HG02588 (cell line): Measurements from ENCODE around the gene MBTPS1.
"Not testable (repeated sequence)": the region's sequence is repeated elsewhere in the genome, so short reads cannot be mapped to it uniquely, and the experiment has no call there.

Source experiments
- ATAC-seq: cut with Tn5 transposase; IDR thresholded peaks from one replicate; pipeline ENCODE4 v1.9.1; 2021; ENCODE audit warnings: mild to moderate bottlenecking, moderate library complexity; ENCODE audit not compliant: unreplicated experiment

The MBTPS1 gene

DNA sequence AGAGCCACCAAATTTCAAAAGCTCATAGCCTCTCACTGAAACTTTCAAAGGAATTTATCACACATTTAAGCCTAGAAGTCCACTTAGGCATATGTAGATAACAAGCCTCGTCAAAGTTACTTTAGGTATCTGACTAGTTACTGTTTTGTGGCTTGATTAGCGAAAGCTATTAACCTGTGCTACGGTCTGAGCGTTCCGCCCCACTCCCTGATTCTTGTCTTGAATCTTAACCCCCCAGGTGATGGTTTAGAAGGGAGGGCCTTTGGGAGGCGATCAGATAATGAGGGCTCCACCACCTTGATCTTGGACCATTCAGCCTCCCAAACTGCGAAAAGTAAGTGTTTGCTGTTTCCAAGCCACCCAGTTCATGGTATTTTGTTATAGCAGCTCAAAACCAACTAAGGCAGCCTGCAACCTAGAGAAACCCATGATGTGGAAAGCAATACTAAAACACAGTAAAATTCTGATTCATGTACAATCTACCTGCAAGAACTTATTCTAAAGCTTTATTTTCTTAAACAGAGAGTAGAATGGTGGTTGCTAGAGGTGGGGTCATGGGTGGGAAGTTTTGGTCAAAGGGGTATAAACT lies 21.1 kb upstream of the MBTPS1 start:
- ATAC-seq: no peak

DNA sequence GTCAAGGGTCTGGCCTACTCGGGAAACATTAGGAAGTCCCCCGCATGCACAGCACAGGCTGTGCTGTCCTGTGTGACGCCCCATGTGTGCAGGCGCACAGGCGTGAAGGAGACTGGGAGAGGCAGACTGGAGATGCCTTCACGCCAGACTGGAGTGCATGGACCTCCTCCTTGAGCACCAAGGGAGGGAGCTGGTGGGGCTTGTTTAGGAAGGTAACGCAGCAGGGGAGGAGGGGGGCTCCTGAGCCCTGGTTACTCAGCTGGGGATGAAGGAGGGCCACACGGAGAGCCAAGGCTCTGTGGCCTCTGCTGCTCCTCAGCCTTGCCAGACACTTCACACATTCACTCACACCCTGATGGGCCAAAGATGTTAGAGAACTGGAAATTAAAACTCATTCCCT lies 20.5 kb upstream of the MBTPS1 start:
- no peak for ATAC-seq

DNA sequence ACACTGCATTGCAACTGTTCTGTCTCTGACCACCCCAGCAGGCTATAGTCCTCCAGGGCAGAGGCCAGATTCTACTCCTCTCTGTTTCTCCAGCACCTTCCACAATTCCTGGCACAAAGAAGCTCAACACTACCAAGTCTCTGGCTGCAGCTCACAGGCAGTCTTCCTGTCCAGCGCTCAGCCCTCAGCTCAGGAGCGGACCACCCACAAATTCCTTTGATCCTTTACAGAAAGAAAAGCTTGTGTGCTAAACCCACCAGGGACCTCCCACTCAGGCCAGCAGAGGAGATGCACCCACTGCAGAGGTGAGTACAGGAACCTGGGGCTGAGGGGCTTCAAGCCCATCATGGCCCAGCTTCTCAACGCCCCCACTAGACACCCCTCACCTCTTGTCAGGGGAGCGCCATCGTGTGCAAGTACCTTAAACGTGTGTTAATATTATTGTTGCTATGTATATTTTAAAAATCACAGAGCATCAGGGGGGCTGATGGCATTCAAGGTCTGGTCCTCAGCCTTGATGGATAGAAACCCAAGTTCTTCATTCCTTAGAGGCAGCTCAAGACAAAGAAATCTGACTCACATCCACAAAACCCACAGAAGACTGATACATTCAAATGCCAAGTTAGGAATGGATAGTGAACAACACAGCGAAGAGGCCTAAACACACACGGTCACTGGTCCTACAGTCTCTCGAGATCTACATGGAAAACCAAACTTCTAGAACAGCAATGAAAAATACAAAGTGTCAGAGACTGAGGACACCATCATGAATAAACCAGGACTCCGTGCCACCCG lies 19.8 kb upstream of the MBTPS1 start:
- no peak for ATAC-seq

DNA sequence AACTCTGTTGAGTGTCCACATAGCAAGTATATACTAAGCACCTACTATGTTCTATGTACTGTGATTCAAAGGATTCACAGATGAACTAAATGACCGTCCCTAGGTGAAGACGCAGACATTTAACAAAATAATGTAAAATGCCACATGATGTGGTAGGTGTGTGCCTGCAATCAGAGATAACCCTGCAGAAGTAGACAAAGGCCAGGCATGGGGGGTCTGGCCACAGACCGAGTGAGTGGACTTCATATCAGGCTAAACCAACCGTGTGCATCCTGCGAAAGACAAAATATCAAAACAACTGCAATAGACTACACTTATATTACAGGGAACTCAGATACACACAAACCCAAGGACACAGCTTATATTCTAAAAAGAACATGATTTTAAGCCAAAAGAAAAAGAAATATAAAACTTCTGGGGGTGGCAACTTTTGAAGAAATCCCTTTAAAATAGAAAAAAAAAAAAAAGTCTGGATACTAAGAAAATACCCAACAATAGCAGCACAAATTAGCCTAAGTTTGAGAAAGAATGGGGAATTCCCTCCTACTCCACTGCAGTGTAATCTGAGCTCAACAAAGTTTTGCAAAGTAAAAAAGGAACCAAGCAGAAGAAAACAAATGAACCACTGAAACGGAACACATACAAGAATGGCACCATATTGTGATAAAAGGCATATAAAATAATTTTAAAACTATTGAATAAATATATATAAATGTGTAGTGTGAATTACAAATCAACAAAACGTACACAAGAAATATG lies 16.0 kb upstream of the MBTPS1 start:
- ATAC-seq: no peak

DNA sequence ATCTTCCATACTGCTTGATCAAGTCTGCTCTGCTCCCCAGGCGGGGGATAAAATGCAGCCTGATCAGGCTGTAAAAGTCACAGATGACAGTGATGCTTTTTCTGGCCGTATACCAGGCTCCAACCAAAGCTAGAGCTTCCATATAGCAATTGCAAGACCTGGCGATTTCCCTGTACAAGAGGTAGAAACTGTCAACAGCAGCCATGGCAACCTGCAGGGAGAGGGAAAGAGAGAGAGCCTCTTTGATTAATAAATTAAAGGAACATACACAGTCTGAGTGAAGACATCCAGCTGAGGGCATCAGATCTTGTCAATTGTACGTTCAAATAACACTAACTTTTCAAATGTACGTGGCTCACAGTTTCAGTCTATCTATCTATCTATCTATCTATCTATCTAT lies 14.4 kb upstream of the MBTPS1 start:
- no peak for ATAC-seq

DNA sequence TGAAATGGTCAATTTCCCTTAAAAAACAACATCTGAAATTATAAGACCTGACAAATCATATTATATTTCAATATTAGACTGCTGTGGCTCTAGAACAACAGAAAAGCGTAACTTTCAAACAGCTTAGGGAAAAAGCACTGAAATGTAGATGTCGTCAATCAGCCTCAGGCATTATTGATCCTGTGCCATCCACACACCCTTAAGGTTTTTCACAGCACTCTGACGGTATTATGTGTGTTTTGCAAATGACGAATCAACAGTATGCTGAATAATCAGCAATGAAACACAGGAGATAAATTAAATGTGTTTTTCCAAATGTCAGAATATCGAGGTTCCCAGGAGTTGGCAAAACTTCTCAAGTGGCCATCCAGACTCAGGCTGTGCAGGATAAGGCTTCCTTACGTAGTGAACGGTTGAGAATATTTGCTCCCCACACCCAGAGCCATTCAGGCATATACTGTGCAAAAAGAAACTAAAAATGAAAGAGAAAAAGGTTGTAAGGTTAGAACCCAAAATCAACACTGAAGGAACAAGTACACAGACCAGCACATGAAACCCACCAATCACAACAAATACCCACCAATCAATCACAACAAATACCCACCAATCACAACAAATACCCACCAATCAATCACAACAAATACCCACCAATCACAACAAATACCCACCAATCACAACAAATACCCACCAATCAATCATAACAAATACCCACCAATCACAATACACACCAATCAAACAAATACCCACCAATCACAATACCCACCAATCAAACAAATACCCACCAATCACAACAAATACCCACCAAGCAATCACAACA lies 7.7 kb upstream of the MBTPS1 start:
- no peak for ATAC-seq

DNA sequence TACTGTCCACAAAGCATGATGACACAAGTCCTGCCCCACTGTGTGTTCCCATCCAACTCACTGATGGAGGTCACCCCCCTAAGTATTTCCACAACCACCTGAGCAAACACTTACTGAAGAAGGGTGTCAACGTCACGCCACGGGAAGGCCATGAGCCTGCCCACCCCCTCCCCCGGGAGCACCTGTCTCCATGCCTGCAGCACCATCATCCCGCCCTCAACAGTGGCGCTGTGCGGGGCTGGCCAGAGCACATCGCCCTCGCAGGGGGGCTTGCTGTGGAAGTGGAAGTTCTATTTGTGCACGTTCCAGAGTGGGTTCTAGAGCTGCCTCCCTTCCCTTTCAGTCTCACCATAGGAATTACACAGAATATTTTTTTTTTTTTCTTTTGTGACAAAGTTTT lies 4.3 kb upstream of the MBTPS1 start:
- ATAC-seq: no peak

DNA sequence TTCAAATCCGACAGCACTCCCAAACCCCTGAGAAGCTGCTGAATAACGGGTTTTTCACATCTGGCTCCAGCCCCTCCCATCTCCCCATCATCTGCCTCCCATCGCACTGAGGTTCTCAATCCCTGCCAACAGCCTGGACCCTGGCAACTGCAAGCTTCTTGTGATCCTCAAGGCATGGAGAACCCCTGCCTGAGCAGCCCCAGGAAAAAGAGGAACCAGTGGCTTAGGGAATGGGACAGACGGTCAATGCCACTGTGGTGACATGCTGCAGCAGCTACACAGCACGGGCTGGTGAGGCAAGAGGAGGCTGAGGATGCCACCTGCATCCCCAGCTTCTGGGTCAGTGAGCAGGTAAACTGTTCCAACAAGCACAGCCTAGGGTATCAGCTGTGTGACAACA lies 3.3 kb upstream of the MBTPS1 start:
- ATAC-seq: no peak

DNA sequence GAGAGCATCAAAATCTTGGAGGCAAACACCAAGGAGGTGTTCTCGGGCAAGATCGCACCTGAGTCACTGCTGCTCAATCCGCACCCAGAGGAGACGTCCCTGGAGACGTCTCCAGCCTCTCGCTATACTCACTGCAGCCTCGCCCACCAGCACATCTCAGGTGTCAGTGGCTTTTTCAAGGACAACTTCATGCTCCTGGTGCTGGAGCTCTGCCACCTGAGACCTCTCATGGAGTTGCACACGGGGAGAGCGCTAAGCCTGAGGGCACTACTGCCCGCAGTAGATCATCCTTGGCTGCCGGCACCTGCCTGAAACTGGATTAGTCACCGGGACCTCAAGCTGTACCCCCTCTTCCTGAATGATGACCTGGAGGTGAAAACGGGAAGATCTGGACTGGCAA lies 2.6 kb upstream of the MBTPS1 start:
- no peak for ATAC-seq

DNA sequence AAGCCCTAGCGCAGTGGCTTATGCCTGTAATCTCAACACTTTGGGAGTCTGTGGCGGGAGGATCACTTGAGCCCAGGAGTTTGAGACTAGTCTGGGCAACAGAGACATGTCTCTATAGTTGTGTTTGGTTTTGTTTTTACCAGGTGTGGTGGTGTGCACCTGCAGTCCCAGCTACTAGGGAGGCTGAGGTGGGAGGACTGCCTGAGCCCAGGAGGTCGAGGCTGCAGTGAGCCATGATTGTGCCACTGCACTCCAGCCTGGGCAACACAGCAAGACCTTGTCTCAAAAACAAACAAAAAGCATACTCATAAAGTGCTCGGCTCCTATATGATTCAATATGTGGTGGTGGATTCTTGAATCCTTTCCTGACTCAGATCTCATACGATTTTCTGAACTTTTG lies 1.6 kb upstream of the MBTPS1 start:
- ATAC-seq: not testable (repeated sequence)

DNA sequence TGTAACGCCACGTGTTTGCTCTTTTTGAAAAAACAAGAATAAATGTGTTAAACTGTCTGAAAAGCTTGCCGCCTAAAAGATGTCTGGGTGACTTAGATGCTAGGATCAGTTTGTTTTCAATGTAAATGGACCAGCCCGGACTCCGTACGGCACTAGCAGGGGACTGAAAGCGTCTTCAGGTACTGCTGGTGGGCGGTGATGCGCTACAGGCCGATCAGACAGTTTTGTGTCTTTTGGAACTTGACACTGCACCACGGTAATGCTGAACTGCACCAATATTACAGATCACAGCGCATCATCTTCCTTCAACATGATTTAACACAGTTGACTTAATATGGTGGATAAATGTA lies 727 bp upstream of the MBTPS1 start:
- no peak for ATAC-seq

DNA sequence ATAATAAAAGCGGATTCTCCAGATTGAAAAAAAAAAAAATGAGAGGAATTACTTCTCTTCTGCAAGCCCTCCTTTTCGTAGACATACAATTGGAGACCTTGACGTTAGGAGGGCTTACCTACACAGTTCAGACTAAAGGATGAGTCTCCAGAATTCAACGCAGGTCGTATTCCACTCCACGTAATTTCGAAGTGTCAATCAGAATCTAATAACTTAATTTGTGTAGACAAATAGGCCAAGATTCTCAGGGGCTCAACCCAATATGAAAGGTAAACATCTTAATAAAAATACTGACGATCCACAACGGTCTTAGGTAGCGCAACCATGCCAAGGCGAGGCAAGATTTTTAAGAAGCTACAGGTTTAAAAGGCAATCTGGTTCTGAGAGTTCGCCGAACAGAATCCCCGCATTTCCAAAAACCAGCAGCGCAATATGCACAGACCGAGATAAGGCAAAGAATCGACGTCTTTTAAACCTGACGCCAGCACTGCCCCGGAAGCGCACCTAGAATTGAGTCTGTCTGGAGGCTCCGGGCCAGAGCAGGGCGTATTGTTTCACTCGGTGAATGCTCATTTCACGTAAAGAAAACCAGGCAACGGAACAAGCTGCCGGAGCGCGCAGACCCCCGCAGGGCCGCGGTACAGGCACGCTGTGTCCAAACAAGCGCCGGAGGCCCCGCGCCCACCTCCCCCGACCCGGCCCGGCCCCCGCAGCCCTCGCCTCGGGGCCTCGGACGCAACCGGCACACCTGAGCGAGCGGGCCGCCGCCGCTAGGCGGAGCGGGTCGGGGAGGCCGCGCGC lies 623 bp downstream of the MBTPS1 start:
- ATAC-seq: peak; percentile 32

DNA sequence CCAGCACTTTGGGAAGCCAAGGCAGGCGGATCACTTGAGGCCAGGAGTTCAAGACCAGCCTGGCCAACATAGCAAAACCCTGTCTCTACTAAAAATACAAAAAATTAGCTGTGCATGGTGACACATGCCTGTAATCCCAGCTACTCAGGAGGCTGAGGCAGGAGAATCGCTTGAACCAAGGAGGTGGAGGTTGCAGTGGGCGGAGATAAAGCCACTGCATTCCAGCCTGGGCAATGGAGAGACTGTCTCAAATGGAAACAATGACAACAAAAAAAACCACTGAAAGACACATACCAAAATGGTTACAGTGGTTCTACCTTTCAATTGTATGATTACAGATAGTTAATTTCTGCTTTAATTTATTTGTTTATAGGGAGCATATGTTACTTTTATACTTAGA lies 4.8 kb downstream of the MBTPS1 start:
- ATAC-seq: not testable (repeated sequence)

DNA sequence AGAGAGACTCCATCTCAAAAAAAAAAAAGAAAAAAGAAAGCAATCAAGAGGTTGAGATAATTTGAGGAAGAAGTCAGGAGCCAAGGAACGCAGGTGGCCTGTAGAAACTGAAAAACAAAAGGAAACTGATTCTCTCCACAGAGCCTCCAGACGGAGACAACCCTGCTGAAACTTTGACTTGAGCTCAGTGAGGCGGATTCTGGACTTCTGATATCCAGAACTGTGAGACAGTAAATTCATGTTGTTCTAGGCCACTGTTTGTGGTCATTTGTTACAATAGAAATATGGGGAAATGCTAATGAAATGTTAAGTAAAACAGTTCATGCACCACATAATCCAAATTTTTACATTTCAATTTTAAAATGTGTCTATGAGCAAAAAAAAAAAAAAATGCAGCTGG lies 5.2 kb downstream of the MBTPS1 start:
- ATAC-seq: no peak

DNA sequence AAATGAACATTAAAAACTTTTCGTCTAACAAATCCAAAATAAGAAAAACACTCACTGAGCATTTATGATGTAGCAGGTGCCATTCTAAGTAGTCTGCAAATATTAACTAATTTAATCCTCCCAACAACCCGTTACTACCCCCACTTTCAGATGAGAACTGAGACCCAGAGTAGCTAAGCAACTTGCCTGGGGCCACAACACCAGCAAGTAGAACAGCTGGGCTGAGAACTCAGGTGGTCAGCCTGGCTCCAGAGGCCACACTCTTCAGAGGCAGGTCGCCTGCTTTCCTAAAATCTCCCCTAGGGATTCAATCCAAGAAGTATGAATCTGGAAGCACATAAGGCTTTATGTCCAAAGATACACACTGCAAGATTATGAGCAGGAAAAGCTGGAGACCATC lies 6.2 kb downstream of the MBTPS1 start:
- no peak for ATAC-seq

DNA sequence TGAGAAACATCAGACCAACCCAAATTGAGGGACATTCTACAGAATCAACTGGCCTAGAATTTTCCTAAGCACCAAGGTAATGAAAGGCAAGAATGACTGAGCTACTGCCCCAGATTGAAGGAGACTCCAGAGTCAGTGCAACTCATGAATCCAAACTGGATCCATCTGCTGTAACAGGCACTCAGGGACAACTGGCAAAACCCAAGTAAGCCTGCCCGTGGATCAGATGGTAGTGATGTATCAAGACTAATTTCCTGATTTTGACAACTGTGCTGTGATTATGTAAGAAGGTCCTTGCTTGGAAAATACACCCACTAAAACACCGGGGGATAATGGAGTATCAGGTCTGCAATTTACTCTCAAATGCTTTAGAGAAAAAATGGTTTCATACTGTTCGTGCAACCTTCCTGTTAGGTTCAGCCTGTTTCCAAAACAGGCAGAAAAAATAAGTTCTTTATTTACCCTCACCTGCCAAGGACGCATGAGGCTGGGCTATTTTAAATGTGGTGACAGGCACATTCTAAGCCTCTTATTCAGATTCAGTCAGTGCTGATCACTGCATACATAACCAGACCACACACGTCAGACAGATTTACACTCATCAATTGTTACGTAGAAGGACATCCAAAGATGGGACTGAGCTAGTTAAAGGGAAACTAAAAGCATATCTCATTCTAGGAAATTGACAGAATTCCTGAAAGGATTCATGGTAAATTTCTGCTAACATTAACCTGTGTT lies 7.0 kb downstream of the MBTPS1 start:
- no peak for ATAC-seq

DNA sequence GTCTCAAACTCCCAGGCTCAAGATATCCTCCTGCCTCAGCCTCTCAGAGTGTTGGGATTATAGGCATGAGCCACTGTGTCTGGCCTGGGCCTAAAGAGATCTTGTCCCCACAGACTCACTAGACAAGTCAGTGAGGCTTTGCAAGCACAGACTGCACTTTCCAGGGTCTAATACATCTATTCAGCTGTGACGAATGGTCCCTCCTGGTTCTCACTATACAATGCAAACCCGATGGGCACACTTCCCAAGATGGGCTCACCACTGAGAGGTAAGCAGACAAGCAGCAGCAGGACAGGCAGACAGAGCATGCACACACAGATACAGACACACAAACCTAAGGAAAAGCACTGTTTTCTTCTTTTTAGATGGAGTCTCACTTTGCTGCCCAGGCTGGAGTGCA lies 8.8 kb downstream of the MBTPS1 start:
- ATAC-seq: no peak

DNA sequence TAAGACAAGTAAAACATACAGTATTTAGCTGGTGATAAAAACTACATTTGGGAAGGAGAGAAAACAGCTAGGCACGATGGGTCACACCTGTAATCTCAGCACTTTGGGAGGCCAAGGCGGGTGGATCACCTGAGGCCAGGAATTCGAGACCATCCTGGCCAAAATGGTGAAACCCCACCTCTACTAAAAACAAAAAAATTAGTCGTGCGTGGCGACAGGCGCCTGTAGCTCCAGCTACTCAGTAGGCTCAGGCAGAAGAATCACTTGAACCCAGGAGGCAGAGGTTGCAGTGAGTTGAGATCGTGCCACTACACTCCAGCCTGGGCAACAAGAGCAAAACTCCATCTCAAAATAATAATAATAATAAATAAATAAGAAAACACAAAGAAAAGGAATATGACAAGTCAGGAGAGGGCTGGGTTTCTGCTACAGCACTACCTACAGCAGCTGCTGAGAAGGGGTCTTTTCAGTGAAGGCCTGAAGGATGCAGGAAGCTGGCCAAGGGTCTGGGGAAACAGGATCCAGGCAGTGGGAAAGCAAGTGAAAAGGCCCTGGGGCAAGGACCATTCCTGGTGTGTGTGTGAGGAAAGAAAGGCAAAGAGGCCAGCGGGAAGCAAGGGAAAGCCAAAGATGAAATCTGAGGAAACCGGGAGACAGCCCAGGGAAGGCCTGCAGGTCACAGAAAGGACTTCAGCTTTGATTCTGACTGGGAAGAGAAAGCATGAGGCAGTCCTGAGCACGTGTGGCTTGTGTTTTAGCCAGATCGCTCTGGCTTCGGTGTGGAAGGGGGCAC lies 10.6 kb downstream of the MBTPS1 start:
- no peak for ATAC-seq

DNA sequence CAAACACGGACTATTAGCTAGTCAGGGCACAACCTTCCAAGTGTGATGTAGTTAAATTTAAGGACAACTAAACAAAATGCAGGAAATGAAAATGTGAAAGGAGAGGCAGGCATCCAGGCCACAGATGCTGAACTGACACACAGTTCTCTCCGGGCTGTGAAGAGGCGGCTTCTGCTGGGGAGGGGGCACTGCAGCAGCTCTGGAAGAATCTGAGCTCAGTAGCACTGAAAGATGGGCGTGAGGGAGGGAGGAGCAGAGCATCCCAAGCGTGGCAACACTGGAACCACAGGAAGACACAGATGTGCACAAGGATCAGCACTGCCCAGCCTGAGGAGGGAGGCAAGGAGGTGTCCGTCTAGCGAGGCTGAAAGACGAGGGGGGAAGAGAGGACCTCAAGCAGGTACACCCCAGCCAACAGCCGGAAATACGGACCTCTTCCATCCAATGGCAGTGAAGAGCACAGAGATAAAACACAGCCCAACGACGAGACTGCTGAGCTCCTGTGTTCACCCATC lies 11.4 kb downstream of the MBTPS1 start:
- ATAC-seq: no peak
